ENCODE data around the gene POLN.

POLN gene

GRCh38 chr4:2103127-2103842, 138.6 kb downstream of the POLN start:
- no peak for DNase-seq

DNA sequence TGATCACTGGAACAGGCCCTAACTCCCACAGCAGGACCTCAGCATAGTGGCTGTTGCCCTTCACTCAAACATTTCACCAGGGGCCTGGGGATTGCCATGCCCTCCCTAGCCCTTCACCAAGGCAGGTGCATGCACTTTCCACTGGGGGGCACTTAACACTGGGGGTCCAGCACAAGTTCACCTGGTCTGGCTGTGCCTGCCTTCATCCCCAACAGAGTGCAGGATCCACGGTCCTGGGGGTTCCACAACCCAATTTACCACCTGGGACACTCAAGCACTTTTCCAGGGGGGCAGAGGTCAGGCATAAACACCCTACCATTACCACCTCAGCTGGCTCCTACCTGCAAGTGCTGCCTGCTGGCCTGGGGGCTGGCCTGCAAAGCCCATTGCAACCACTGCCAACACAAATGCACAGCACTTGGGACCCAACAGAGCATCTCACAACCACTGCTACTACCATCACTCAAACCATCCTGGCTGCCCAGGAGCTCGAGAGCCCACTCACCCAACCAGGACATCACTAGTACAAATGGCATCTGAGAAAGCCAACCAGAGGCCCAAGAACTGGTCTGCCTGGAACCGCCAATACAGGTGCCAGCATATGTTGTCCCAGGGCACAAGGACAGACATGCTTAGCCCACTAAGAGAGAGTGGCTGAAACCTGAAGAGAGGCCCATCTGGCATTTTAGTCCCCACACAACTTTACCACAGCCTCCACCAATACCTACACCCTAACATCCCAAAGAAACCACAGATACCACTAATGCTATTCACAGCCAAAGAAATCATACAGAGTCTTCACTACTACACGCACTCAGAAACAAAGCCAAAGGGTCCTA, 139.7 kb downstream of the POLN start:
- no peak for DNase-seq

- no peak for DNase-seq
Measured at GRCh38 chr4:2101346-2102044, 140.4 kb downstream of the POLN start.

DNA sequence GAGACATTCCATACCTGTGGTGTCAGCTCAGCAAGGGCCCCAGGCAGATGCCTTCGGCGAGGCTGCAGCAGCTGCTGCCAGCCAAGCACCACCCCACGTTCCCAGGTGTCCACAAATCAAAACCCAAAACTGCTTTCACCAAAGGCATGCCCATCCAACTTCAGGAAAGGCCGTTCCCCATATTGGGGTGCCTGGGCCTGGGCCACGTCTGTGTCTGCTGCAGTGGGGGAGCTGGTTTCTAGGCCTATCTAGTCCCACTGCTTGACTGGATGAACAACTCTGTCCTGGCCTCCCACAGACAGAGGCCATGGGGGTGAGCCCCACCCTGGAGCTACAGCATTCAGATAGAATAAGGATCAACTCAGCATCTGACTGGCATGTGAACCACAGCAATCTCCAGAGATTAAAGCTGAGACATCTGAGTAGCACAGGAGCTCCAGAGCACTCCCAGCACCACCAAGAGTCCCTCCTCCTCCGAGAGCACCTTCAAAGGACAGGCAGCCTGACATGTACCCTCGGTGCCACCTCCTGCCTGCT, 145.8 kb downstream of the POLN start:
- DNase-seq: no peak

- no peak for DNase-seq
Measured at GRCh38 chr4:2095236-2096072, 146.5 kb downstream of the POLN start.

DNA sequence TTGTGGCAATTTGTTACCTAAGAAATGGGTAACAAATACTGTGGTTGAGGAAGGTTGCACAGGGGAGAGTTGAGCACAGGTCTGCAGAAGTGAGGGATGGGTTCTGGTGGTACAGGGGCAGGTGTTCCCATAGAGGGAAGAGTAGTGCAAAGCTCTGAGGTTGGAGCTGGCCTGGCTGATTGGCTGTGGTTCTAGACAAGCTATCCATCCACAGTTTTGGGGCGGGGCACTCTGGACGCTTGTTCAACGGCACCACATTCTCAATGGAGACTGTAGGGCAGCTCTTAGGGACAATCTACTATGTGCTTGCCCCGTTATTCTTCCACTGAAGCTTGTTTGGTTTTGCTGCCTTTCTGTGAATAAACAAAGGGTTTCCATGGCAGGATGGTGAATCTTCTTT, 147.4 kb downstream of the POLN start:
- no peak for DNase-seq

DNA sequence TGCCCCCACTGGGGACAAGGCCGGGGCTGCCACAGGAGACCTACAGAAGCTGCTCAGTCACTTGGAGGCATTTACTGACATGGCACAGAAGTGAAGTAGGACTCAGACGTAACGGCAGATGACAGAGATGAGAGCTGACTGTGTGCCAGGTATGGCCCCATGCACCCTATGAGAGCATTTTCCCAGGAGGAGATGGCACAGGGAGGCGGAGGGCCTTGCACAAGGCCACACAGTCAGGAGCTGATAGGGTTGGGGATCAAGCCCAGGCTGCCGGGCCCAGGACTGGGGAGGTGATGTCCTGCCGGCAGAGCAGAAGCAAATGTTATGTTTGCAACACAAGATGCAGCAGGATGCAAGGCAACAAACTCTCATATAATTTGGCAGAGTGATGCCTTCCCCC, 148.7 kb downstream of the POLN start:
- no peak for DNase-seq

DNA sequence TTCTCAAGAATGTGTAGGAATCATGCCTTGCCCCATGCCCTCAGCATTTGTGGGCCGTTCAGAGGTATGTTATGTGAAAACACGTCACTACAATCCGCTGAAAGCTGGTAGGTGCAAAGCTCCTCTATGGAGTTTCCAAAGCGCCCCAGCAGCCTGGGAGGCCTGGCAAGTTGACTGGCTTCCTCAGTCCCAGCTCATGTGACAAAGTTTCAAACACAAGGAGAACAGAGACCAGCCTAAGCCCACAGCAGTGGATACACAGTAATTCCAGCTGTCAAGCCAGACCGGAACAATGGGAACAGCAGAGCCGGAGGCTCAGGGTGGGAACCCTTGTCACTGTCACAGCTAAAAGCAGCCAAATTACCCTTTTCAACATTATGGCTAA, 149.3 kb downstream of the POLN start:
- no peak for DNase-seq

GRCh38 chr4:2091990-2092668, 149.8 kb downstream of the POLN start:
- no peak for DNase-seq

- no peak for DNase-seq
Measured at GRCh38 chr4:2090642-2091041, 151.3 kb downstream of the POLN start.

- no peak for DNase-seq
Measured at GRCh38 chr4:2089222-2089621, 152.7 kb downstream of the POLN start.

DNA sequence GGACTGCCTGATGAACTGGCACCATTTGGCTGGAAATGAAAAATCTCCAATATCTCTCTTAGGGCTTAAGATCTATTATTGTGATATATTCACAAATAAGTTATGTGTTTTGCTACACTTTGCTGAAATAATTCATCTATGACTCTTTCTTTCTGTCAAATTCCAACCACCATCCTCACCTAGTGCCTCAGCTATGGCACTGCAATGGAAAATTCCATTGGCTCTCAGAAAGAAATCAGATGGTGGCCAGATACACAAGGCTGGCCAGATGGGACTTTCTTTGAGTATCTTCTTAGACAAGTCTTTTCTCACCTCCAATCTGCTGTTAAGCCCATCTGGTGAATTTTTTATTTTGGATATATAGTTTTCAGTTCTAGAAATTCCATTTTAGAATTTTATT, 154.8 kb downstream of the POLN start:
- DNase-seq: no peak

DNA sequence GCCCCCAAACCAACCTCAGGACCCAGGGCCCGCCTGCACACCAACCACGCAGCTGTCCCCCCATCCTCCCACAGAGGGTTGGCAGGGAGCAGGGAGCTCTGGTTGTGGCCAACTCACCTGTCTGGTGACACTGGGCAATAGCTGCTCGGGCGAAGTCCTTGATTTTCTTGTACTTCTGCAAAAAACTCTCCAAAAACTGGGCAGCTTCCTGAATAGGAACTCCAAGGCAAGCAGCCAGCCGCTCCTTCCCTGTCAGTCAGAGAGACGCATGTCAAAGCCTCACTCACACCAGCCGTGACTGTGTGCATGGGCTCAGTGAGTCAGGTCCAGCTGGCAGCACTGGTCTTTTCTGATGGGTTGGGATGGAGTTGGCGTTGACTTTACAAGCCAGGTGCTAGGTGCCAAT, 156.4 kb downstream of the POLN start:
- DNase-seq: no peak

DNA sequence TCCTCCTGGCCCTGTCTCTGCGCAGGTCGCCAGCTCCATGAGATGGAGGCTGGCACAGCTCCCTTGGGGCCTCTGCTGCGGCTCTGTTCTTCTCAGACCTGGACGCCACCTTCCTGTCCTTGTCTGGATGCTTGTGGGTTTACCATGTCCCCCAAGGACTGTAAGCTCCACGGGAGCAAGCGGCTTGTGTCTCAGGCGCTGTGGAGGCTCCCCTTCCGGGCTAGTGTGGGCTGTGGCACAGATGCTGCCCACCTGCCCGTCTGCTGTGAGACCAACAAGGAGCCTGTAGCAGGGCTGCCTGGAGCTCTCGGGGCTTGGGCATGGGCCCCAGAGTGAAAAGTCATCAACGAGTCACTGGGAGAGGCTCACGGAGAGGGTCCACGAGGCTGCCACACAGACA, 157.6 kb downstream of the POLN start:
- no peak for DNase-seq

DNA sequence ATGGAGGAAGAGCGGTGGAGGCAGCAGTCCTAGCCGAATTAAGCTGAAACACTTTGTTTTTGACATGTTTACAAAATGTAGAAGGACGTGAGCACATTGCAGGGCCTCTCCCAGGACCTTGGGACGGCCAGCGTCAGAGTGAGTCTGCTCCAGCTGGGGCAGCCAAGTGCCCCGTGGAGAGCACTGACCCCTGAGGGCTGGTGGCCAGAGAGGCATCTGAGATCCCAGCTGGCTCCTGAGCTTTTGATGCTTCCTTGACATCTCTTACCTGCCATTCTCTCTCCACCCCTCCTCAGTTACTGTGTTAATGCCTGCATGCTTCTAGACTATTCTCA, 158.1 kb downstream of the POLN start:
- DNase-seq: no peak

- DNase-seq: no peak
Measured at GRCh38 chr4:2083116-2083825, 158.7 kb downstream of the POLN start.

- no peak for DNase-seq
Measured at GRCh38 chr4:2082627-2083026, 159.3 kb downstream of the POLN start.

GRCh38 chr4:2082118-2082517, 159.8 kb downstream of the POLN start:
- DNase-seq: no peak

GRCh38 chr4:2081540-2081939, 160.4 kb downstream of the POLN start:
- DNase-seq: no peak

- no peak for DNase-seq
Measured at GRCh38 chr4:2080429-2081300, 161.3 kb downstream of the POLN start.

GRCh38 chr4:2079926-2080325, 162.0 kb downstream of the POLN start:
- no peak for DNase-seq

All from NCI-H2107 (cell line).